Inferior parietal cortex (tissue), 1 donor: Measurements from ENCODE around the gene KLHL17.
"Not testable (repeated sequence)": the region's sequence is repeated elsewhere in the genome, so short reads cannot be mapped to it uniquely, and the experiment has no call there.

Experiments used
- DNase-seq: peaks from one replicate; pipeline ENCODE4 v3.0.0-alpha.2; 2016; ENCODE audit errors: extremely low spot score

Gene KLHL17

GRCh38 chr1:967466-968343 is 7.3 kb downstream of the KLHL17 start:
- DNase-seq = no peak

DNA sequence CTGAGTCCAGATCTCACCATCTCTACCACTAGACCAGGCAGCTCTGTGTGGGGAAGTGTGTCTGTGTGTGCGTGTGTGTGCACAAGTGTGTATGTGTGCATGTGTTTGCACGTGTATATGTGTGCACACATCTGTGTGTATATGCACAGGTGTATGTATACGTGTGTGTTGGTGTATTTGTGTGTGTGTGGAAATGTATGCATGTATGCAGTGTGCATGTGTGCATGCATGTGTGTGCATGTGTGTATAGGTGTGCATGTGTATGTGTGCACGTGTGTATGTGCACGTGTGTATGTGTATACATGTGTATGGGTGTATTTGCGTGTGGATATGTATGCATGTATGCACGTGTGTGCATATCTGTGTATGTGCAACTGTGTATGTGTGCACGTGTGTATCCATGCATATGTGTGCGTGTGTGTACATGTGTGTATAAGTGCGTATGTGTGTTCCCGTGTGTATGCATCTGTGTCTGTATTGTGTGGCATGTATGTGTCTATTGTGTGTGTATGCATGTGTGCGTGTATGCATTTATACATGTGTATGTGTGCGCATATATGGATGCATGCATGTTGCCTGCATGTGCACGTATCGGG is 9.0 kb downstream of the KLHL17 start:
- DNase-seq = no peak

DNA sequence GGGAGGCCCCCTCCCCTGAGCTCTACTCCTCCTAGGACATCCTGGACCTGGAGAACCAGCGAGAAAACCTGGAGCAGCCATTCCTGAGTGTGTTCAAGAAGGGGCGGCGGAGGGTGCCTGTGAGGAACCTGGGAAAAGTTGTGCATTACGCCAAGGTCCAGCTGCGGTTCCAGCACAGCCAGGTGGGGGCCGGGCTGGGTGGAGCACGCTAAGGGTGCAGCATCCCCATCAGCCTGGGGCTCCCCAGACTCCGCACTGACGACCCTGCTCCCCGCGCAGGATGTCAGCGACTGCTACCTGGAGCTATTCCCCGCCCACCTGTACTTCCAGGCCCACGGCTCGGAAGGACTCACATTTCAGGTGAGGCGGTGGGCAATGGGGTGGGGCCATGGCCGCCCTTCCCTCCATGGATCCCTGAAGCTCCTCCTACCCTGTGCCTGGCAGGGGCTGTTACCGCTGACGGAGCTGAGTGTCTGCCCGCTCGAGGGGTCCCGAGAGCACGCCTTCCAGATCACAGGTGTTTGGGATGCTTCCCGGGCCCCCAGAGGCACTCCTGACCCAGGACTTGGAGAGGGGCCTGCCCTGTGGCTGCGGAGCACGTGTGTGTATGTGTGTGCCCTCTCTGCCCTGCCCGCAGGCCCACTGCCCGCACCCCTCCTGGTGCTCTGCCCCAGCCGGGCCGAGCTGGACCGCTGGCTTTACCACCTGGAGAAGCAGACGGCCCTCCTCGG is 10.0 kb downstream of the KLHL17 start:
- no peak for DNase-seq

GRCh38 chr1:970973-971730 is 10.8 kb downstream of the KLHL17 start:
- no peak for DNase-seq

- DNase-seq = no peak
Measured at GRCh38 chr1:971751-972506, 11.5 kb downstream of the KLHL17 start.

DNA sequence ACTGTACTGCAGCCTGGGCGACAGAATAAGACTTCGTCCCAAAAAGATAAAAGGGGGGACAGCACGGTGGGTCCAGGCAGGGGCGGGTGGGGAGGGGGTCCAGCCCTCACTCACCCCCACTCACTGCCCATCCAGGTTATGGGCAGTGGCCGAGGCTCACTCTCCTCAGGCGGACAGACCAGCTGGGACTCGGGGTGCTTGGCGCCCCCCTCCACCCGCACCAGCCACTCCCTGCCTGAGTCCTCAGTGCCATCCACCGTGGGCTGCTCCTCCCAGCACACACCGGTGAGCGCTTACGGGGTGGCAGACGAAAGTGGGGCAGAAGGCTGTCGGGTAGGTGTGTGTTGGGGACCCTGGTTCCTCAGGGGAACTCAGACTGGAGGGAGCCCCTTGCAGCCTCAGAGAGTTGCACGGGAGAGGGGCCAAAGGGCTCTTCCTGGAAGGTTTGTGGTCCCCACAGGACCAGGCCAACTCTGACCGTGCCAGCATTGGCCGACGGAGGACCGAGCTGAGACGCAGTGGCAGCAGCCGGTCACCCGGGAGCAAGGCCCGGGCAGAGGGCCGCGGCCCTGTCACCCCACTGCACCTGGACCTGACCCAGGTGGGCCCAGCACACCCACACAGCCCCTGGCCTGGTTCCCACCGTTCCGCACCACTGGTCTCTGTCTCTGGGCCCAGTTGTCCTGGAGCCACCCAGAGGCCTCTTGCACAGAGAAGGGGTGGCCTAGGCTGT is 12.5 kb downstream of the KLHL17 start:
- DNase-seq = no peak

DNA sequence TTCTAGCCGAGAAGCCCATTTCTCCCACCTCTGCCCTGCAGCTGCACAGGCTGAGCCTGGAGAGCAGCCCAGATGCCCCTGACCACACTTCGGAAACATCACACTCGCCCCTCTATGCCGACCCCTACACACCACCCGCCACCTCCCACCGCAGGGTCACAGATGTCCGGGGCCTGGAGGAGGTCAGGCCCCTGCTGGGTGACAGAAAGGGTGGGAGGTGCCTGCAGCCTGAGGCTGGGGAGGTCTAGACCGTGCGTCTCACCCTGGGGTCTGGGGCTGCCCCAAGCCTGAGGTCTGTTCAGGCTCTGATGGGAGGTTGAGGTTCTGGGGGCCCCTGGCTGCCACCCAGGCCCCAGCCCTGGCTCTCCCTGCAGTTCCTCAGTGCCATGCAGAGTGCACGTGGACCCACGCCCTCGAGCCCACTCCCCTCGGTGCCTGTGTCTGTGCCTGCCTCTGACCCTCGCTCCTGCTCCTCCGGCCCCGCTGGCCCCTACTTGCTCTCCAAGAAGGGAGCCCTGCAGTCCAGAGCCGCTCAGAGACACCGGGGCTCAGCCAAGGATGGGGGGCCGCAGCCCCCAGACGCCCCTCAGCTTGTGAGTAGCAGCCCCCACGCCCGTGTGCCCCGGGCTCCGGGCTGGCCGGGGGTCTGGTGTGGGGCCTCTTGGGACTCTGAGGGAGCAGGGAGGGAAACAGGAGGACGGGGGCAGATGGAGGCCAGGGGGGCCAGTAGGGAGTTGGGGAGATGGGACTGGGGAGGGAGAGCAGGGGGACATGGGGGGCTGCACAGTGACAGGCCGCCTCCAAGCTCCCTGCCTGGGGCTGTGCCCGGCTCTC is 13.3 kb downstream of the KLHL17 start:
- no peak for DNase-seq

GRCh38 chr1:974293-974640 is 13.9 kb downstream of the KLHL17 start:
- no peak for DNase-seq

DNA sequence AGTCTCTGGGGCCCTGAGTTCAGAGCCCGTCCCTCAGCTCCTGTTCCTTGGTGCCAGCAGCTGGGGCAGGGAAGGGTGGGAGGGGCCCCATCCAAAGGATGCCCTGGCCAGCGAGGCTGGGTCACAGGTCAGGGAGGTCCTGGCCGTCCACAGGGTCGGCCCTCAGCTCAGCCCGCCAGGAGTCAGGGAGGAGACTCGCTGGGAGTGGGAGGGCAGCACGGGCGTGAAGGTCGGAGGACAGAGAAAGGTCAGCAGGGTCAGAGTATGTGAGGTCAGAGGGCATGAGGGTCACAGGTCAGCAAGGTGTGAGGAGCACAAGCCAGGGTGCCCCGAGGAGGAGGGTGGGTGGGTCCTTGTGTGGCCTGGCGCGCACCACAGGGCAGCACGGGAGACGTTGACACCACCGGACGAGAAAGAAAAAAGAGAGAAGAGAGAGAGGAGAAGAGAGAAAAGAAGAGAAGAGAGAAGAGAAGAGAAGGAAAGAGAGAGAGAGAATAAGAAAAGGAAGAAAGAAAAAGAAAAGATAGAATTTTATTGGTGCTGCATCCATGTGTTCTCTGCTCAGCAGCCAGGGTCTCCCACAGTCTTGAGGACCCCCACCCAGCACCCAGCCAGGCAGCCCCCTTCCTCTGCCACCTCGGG is 14.4 kb downstream of the KLHL17 start:
- no peak for DNase-seq

DNA sequence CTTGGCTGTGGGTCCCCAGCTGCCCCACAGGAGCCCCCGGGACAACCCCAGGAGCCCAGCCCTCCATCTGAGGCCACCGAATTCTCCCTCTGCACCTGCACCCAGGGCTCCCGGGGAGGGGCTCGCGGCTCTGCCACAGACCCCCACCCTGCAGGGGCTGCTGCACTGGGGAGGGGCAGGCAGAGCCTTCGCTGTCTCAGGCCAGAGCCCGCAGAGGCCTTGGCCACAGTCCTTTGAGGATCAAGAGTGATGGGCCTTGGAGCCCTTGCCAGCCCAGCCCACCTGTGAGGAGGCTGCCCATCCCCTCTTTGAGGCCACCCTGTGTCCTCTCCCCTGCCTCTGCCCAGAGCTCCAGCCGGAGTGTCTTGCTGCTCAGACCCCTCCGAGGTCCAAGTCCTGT is 15.0 kb downstream of the KLHL17 start:
- DNase-seq = no peak

- no peak for DNase-seq
Measured at GRCh38 chr1:975896-976683, 15.7 kb downstream of the KLHL17 start.

DNA sequence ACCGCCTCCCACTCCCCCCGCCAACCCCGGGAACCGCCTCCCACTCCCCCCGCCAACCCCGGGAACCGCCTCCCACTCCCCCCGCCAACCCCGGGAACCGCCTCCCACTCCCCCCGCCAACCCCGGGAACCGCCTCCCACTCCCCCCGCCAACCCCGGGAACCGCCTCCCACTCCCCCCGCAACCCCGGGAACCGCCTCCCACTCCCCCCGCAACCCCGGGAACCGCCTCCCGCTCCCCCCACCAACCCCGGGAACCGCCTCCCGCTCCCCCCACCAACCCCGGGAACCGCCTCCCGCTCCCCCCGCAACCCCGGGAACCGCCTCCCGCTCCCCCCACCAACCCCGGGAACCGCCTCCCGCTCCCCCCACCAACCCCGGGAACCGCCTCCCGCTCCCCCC is 16.4 kb downstream of the KLHL17 start:
- not testable (repeated sequence) for DNase-seq

- no peak for DNase-seq
Measured at GRCh38 chr1:978069-978834, 17.9 kb downstream of the KLHL17 start.

DNA sequence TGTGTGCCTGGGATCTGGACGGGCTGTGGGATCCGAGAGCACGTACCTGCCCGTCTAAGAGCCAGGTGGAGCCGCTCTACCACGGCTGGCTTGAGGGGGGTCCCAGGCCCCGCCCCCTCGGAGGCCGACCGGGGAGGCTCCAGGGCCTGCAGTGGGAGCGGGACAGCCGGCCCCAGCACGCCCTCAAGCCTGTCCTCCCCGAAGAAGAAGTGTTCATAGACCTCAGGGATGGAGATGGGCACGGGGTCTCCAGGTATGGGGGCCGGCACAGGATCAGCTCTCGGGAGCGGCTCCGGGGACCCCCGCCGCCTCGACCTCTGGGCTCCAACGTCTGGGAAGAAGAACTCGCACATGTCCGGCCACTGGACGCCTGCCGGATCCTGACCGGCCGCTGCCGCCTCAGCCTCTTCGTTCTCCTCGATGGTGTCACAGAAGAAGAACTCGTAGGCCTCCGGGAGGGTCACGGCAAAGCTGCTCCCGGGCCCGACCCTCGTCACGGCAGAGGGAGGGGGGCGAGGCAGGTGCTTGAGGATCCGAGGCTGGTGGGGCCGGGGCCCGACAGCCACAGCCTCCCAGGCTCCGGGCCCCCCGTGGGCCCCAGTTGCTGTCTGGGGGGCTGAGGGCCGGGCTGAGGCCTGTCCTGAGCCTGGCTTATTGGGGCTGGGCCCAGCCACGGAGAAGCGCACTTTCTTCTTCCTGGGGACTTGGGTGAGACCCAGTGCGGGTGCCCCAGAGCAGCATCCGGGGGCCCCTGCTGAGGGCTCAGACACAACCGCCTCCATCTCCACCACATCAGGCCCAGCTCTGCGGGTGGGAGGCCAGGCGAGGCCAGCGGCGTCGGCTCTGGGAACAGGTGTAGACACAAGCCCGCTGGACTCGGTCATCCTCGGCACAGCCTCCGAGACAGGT is 18.7 kb downstream of the KLHL17 start:
- DNase-seq = no peak

DNA sequence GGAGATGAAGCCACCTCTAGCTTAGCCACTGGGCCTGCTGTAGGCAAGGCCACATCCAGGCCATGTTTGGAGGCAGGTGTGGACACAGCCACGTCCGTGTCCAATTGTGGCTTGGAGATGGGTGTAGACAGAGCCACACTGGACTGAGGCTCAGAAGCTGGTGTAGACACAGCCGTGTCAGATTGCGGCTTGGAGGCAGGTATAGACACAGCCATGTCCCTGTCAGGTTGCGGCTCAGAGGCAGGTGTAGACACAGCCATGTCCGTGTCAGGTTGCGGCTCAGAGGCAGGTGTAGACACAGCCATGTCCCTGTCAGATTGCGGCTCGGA is 19.3 kb downstream of the KLHL17 start:
- no peak for DNase-seq

DNA sequence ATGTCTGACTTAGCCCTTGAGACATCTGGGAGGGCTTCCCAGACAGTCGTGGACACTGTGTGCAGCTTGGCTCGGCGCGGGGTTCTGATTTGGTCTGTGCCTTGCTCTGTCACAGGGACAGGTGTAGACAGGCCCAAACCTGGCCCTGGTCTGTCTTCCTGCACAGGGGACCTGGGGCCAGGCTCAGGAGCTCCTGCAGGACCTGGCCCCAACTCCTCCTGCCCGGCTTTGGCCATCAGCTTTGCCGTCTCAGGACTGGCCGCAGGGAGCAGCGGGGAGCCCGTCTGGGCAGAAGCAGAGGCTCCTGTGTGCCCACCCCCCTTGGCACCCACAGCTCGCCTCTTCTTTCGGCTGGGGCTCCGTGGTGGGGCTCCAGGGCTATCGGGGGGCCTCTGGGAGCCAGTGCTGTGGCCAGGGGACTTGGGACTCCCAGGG is 19.8 kb downstream of the KLHL17 start:
- no peak for DNase-seq
